Astrocyte (in vitro differentiated cells and primary cell): ENCODE data around the gene FAM13C.

Source experiments
- CTCF ChIP-seq: IDR thresholded peaks from 2 replicates; pipeline ENCODE4 v1.5.1; 2011; ENCODE audit warnings: low read depth, mild to moderate bottlenecking, inconsistent platforms, low read length, moderate library complexity; ENCODE audit not compliant: insufficient read depth
- EZH2 ChIP-seq: IDR thresholded peaks from 2 replicates; pipeline ENCODE4 v1.6.1; 2012; ENCODE audit warnings: mild to moderate bottlenecking, low read length, inconsistent platforms; ENCODE audit not compliant: insufficient read depth

- TF ChIP-seq CTCF (no peak), EZH2 (no peak)
These were observed 124.6 kb downstream of the FAM13C start for GRCh38 chr10:59237775-59238174.
